Common myeloid progenitor, CD34-positive (primary cell): ENCODE data around the gene SEC24B.
"Not testable (repeated sequence)": the region's sequence is repeated elsewhere in the genome, so short reads cannot be mapped to it uniquely, and the experiment has no call there.

Source experiments
- CTCF ChIA-PET: fragments of 350-600 bp; sonication (Branson Sonifier 250); formaldehyde crosslinking; loops from one replicate; lab custom pipeline; 2021; ENCODE audit warnings: antibody characterized with exemption; lab: Charles Lee
- POLR2A ChIA-PET: fragments of 350-600 bp; sonication (Branson Sonifier 250); formaldehyde crosslinking; loops from one replicate; lab custom pipeline; 2021; ENCODE audit warnings: antibody characterized with exemption; lab: Charles Lee
- DNase-seq, 3 donors: peaks; one replicate each; pipeline versions ENCODE4 v3.0.0 to v3.0.0-alpha.2; 2013
- H3K27ac ChIP-seq, 2 experiments: 1 replicate in 1 of 2; 2 replicates in 1 of 2; pipeline ENCODE4 v1.7.0; 2013; ENCODE audit warnings: inconsistent platforms in 2 of 2, low read length in 2 of 2, mild to moderate bottlenecking in 2 of 2, low read depth in 1 of 2, moderate library complexity in 1 of 2; ENCODE audit not compliant: severe bottlenecking in 2 of 2, insufficient read depth in 1 of 2, poor library complexity in 1 of 2
- H3K27me3 ChIP-seq, 5 experiments: replicated peaks in 2 of 5; 1 replicate in 3 of 5; 2 replicates in 2 of 5; pipeline versions ENCODE4 v1.6.1 to v1.7.0; 2013; ENCODE audit warnings: low read length in 4 of 5, mild to moderate bottlenecking in 2 of 5, moderate library complexity in 2 of 5, inconsistent platforms in 1 of 5; ENCODE audit not compliant: insufficient read depth in 5 of 5, control insufficient read depth in 4 of 5
- H3K36me3 ChIP-seq, 4 experiments: 1 replicate in 2 of 4; 2 replicates in 2 of 4; pipeline versions ENCODE4 v1.6.1 to v1.7.0; 2013; ENCODE audit warnings: low read length in 3 of 4, control low read depth in 1 of 4, mild to moderate bottlenecking in 1 of 4; ENCODE audit not compliant: control insufficient read depth in 4 of 4, insufficient read depth in 4 of 4
- H3K4me1 ChIP-seq, 4 experiments: 1 replicate in 3 of 4; 2 replicates in 1 of 4; pipeline versions ENCODE4 v1.6.1 to v1.7.1; 2013; ENCODE audit warnings: low read length in 3 of 4, mild to moderate bottlenecking in 3 of 4, control low read depth in 1 of 4, inconsistent platforms in 1 of 4, moderate library complexity in 1 of 4; ENCODE audit not compliant: control insufficient read depth in 4 of 4, insufficient read depth in 4 of 4; ENCODE audit errors: control extremely low read depth in 1 of 4
- H3K4me3 ChIP-seq, 7 experiments: 1 replicate in 4 of 7; 2 replicates in 3 of 7; pipeline versions ENCODE4 v1.5.1 to v1.7.0; 2013; ENCODE audit warnings: mild to moderate bottlenecking in 7 of 7, low read length in 6 of 7, moderate library complexity in 6 of 7, inconsistent platforms in 2 of 7, low read depth in 2 of 7, control low read depth in 1 of 7; ENCODE audit not compliant: insufficient read depth in 4 of 7, control insufficient read depth in 1 of 7; ENCODE audit errors: extremely low read depth in 1 of 7
- H3K9me3 ChIP-seq, 5 experiments: 1 replicate in 4 of 5; 2 replicates in 1 of 5; pipeline versions ENCODE4 v1.6.1 to v1.7.1; 2013; ENCODE audit warnings: low read length in 4 of 5, mild to moderate bottlenecking in 2 of 5, inconsistent platforms in 1 of 5, low read depth in 1 of 5, moderate library complexity in 1 of 5; ENCODE audit not compliant: control insufficient read depth in 4 of 5, insufficient read depth in 2 of 5; ENCODE audit errors: control extremely low read depth in 1 of 5
- WGBS: methylation state at CpG from one replicate; pipeline ENCODE4 v1.1.5; 2013; ENCODE audit not compliant: insufficient coverage; 5-methylcytosine and 5-hydroxymethylcytosine counted together

SEC24B gene

DNA sequence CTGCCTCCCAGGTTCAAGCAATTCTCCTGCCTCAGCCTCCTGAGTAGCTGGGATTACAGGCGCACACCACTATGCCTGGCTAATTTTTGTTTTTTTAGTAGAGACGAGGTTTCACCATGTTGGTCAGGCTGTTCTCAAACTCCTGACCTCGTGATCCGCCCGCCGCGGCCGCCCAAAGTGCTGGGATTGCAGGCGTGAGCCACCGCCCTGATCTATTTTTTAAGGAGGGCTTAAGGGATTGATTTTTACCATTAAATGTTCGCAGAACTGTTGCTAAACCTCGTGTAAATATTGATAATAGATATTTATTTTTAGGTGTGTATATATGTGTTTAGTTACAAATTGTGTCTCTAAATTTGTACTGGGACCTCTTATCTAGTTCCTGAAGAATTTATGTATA is 79.8 kb downstream of the SEC24B start:
- H3K4me1 ChIP-seq, H3K27ac ChIP-seq, POLR2A ChIA-PET, H3K4me3 ChIP-seq, H3K27me3 ChIP-seq, DNase-seq, H3K9me3 ChIP-seq: not testable (repeated sequence)
- peaks cover 12 to 64% (median 29%) of the 10 kb centered on the region in 4 experiments for H3K36me3 ChIP-seq
- CTCF ChIA-PET, result interaction anchor here (1.6 kb wide), 1 partner anchor 11 kb away, joined by 7 read pairs; no protein-coding TSS in a partner anchor
- WGBS, result 96% methylated on average over 12 of the region's 12 CpGs

DNA sequence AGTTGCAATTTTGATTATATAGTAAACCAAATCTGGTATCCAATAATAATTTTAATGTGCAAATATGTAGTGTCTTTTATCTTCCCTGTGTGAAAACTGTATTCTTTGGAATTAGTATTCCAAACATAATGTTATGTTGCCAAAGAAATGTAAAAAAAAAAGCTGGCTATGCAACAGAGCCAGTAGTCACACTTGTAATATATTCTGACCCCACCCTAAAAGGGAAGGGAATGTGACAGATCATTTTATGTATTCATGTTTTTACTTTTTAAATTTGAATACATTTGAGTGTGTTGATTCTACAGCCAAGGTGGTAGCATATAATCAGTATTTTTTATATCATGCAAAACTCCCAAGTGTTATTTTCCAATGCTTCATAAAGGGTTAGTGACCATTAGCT is 98.6 kb downstream of the SEC24B start:
- no peaks in the 10 kb centered on the region for H3K9me3 ChIP-seq
- POLR2A ChIA-PET, result interaction anchor here (0.7 kb wide), 1 partner anchor 26 kb away, joined by 3 read pairs; no protein-coding TSS in a partner anchor
- CTCF ChIA-PET, result interaction anchor here (0.9 to 2.4 kb wide), 5 partner anchors 10 to 99 kb away, joined by 3 to 6 read pairs (median 3); no protein-coding TSS in a partner anchor
- no peaks in the 10 kb centered on the region for H3K27me3 ChIP-seq
- no peak overlapping the region for H3K27ac ChIP-seq
- no peak overlapping the region for H3K4me3 ChIP-seq
- DNase-seq, result no peak
- peaks cover 25 to 78% (median 53%) of the 10 kb centered on the region in 4 experiments for H3K36me3 ChIP-seq
- H3K4me1 ChIP-seq, result no peaks in the 10 kb centered on the region

DNA sequence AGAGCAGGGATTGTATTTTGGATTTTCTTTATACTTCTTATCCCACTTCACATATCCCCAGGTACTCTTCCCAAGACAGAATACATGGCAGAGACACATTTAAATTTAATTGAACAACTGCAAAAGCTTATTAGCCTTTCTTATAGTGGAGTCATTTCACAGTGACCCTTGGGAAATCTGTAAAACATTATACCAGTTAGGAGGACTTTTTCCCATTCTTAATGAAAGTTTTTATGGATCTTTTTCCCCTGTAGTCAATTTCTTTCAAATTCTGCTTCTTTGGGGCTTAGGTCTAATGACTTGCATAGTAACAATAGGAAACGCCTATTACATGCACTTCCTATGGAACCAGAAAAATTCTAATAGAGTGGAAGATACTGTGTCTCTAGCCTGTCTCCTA is 111.8 kb downstream of the SEC24B start:
- no CpG with 5 or more reads among the region's 1 CpG for WGBS
- H3K4me1 ChIP-seq, result peaks cover 0 to 7% (median 1%) of the 10 kb centered on the region in 4 experiments
- POLR2A ChIA-PET, result no interaction called here
- no peak for DNase-seq
- CTCF ChIA-PET, result interaction anchor here (1.0 to 1.1 kb wide), 3 partner anchors 9 to 864 kb away, joined by 3 to 4 read pairs (median 3); no protein-coding TSS in a partner anchor
- H3K27me3 ChIP-seq, result no peaks in the 10 kb centered on the region
- no peak overlapping the region for H3K27ac ChIP-seq
- peaks cover 0 to 33% (median 11%) of the 10 kb centered on the region in 4 experiments for H3K36me3 ChIP-seq
- H3K4me3 ChIP-seq, result no peak overlapping the region
- H3K9me3 ChIP-seq, result peaks cover 0 to 2% (median 0%) of the 10 kb centered on the region in 5 experiments

DNA sequence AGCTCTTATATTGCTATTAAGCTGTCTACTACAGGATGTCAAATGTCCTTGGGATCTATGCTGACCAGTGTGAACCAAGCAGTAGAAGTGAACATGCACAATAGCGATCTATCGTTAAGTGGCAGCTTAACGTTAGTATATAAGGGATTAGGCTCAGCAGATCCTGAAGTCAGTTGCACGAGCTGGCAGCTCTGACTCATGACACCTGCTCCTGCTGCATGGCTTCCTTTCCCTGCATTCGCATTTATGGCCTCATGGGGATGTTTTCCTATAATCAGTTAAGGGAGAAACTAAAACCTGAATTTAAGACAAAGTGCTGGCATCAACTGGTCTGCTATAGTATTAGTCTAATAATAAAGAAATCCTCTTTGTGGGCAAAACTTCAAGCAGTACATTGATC is 113.8 kb downstream of the SEC24B start:
- H3K27me3 ChIP-seq, result no peaks in the 10 kb centered on the region
- DNase-seq, result no peak
- H3K4me1 ChIP-seq, result peaks cover 0 to 7% (median 1%) of the 10 kb centered on the region in 4 experiments
- H3K4me3 ChIP-seq, result no peak overlapping the region
- ChIA-PET POLR2A (interaction anchor here (0.5 kb wide), 1 partner anchor 48 kb away, joined by 3 read pairs; no protein-coding TSS in a partner anchor), CTCF (interaction anchor here (1.0 kb wide), 2 partner anchors 10 to 78 kb away, joined by 3 read pairs; no protein-coding TSS in a partner anchor)
- H3K27ac ChIP-seq, result no peak overlapping the region
- peaks cover 0 to 23% (median 6%) of the 10 kb centered on the region in 4 experiments for H3K36me3 ChIP-seq
- peaks cover 0 to 2% (median 0%) of the 10 kb centered on the region in 5 experiments for H3K9me3 ChIP-seq
- WGBS, result 100% methylated on average over 5 of the region's 5 CpGs

DNA sequence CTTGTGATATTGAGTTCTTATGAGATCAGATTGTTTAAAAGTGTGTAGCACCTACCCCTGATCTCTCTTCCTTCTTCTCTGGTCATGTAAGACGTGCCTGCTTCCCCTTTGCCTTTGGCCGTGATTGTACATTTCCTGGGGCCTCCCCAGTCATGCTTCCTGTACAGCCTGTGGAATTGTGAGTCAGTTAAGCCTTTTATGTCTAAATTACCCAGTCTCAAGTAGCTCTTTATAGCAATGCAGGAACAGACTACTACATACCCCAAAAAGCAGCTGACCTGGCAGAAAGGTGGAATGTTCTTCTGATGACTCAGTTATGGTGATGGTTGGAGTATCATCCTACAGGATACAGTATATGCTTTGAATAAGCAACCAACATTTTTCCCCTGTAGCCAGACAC is 115.0 kb downstream of the SEC24B start:
- WGBS, result 0% methylated on average over 1 of the region's 2 CpGs
- CTCF ChIA-PET, result interaction anchor here (1.4 kb wide), 1 partner anchor 110 kb away, joined by 3 read pairs; no protein-coding TSS in a partner anchor
- peak; percentile 22 to 87 (median 78) for DNase-seq
- Histone ChIP-seq H3K27ac (no peak overlapping the region), H3K36me3 (peaks cover 0 to 14% (median 3%) of the 10 kb centered on the region in 4 experiments), H3K4me3 (peak overlapping the region in 1 of 7 experiments; percentile 14), H3K27me3 (no peaks in the 10 kb centered on the region), H3K9me3 (peaks cover 0 to 2% (median 0%) of the 10 kb centered on the region in 5 experiments), H3K4me1 (peaks cover 0 to 7% (median 1%) of the 10 kb centered on the region in 4 experiments)
- POLR2A ChIA-PET, result no interaction called here

DNA sequence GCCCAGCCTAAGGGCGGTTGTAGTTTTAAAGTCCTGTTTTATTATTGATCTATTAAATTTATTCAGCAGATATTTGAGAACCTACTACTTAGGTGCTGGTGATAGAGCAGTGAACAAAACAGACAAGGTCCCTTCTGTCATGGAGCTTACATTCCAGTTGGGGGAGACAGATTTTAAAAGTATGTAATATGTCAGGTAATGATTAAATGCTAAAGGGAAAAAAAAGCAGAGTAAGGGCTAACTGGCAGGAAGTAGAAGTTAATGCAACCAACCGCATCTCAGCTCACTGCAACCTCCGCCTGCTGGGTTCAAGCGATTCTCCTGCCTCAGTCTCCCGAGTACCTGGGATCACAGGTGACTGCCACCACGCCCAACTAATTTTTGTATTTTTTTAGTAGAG is 118.6 kb downstream of the SEC24B start:
- 78% methylated on average over 5 of the region's 6 CpGs for WGBS
- DNase-seq, result peak in 2 of 3 donors; percentile 38 to 56
- no peaks in the 10 kb centered on the region for H3K27me3 ChIP-seq
- ChIA-PET POLR2A (no interaction called here), CTCF (interaction anchor here (0.6 to 1.4 kb wide), 4 partner anchors 22 to 127 kb away, joined by 3 to 4 read pairs (median 3); no protein-coding TSS in a partner anchor)
- no peak overlapping the region for H3K27ac ChIP-seq
- no peak overlapping the region for H3K4me3 ChIP-seq
- H3K4me1 ChIP-seq, result peaks cover 0 to 7% (median 1%) of the 10 kb centered on the region in 4 experiments
- H3K9me3 ChIP-seq, result peaks cover 0 to 2% (median 0%) of the 10 kb centered on the region in 5 experiments
- peaks cover 0 to 8% (median 1%) of the 10 kb centered on the region in 4 experiments for H3K36me3 ChIP-seq

DNA sequence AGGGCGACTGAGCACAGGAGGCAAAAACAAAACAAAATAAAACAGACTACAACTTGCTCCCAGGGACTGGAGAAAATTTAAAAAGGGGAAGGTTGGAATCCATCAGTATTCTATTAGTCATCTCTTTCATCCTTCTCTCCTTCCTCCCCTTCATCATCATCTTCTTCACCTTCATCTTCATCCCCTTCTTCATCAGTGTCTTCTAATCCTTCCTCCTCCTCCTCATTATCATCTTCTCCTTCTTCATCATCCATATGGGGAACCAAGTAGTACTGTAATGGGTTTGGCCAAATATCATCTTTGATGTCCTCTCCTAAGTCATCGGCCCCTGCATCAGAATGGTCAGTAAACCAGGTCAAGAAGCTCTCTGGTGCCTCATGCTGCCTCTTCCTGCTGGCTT is 119.5 kb downstream of the SEC24B start:
- DNase-seq, result no peak
- 100% methylated on average over 2 of the region's 2 CpGs for WGBS
- Histone ChIP-seq H3K36me3 (peaks cover 0 to 3% (median 1%) of the 10 kb centered on the region in 4 experiments), H3K27me3 (no peaks in the 10 kb centered on the region), H3K27ac (no peak overlapping the region), H3K9me3 (peaks cover 0 to 2% (median 0%) of the 10 kb centered on the region in 5 experiments), H3K4me1 (peaks cover 0 to 7% (median 1%) of the 10 kb centered on the region in 4 experiments), H3K4me3 (no peak overlapping the region)
- POLR2A ChIA-PET, result no interaction called here
- CTCF ChIA-PET, result interaction anchor here (1.4 kb wide), 1 partner anchor 22 kb away, joined by 4 read pairs; no protein-coding TSS in a partner anchor
